Heart left ventricle (tissue), 16 donors: ENCODE data around the gene MCU. TPM values are rescaled to one million over a fixed set of nuclear protein-coding genes. Genes with fewer than 3 reads are reported as not detected.

Source experiments
- ATAC-seq, 4 donors: fragments of 200-7000 bp; cut with Tn5 transposase; one replicate each; pipeline ENCODE4 v1.9.1; 2020 to 2022; ENCODE audit warnings: moderate library complexity in 4 of 4, mild to moderate bottlenecking in 3 of 4, moderate number of reproducible peaks in 1 of 4
- DNase-seq, 5 donors: peaks; one replicate each; pipeline ENCODE4 v3.0.0-alpha.2; 2020
- H3K27ac ChIP-seq, 12 donors: fragments of 200-600 bp; sonication (generic) in 4 of 12; one replicate each; pipeline versions ENCODE4 v1.5.0 to v1.8.0; 2016 to 2022; ENCODE audit warnings: mild to moderate bottlenecking in 2 of 12
- H3K27me3 ChIP-seq, 9 donors: fragments of 200-600 bp; sonication (generic) in 2 of 9; one replicate each; pipeline versions ENCODE4 v1.5.1 to v1.8.0; 2016 to 2022; ENCODE audit warnings: mild to moderate bottlenecking in 3 of 9
- H3K36me3 ChIP-seq, 9 donors: fragments of 200-600 bp; sonication (generic) in 2 of 9; one replicate each; pipeline versions ENCODE4 v1.5.0 to v1.8.0; 2018 to 2022; ENCODE audit warnings: mild to moderate bottlenecking in 2 of 9
- H3K4me1 ChIP-seq, 12 donors: fragments of 200-600 bp; sonication (generic) in 4 of 12; one replicate each; pipeline versions ENCODE4 v1.5.0 to v1.8.0; 2016 to 2022; ENCODE audit warnings: mild to moderate bottlenecking in 3 of 12
- H3K4me3 ChIP-seq, 12 donors: fragments of 200-600 bp; sonication (generic) in 4 of 12; one replicate each; pipeline versions ENCODE4 v1.5.0 to v1.8.0; 2017 to 2022; ENCODE audit warnings: mild to moderate bottlenecking in 9 of 12, moderate library complexity in 4 of 12
- H3K9me3 ChIP-seq, 12 donors: fragments of 200-600 bp; sonication (generic) in 4 of 12; one replicate each; pipeline versions ENCODE4 v1.5.0 to v1.8.0; 2016 to 2022; ENCODE audit warnings: mild to moderate bottlenecking in 1 of 12
- POLR2A ChIP-seq, 2 donors: fragments of 450-650 bp; IDR thresholded peaks; one replicate each; pipeline ENCODE4 v1.6.1; 2017; ENCODE audit warnings: antibody characterized with exemption in 2 of 2, mild to moderate bottlenecking in 2 of 2, moderate library complexity in 2 of 2
- WGBS, 4 donors: extraction: QIAGEN DNeasy Blood & Tissue Kit in 2 of 4; methylation state at CpG; one replicate each; pipeline versions ENCODE4 v1.1.5 to v1.1.7; 2013 to 2018; 5-methylcytosine and 5-hydroxymethylcytosine counted together
- intact Hi-C, 10 donors: fragments of 100-400 bp; cut with DNase I; formaldehyde crosslinking; loops; one replicate each; pipeline versions ENCODE4 v1.11.1 to v1.14.2; 2022
- microRNA-seq, 4 donors: library from miRNA; unstranded; fragments of <30 nt; microRNA quantifications; one replicate each; pipeline versions ENCODE4 to v1.2.0, GENCODE V29; 2017 to 2020
- polyA plus RNA-seq, 2 donors: library from polyadenylated mRNA; stranded (reverse); fragments of 200-250 nt; gene quantifications; one replicate each; pipeline ENCODE4 v1.2.3, GENCODE V29; 2013
- total RNA-seq, 9 donors: library from RNA; depleted of rRNA in 2 of 9; stranded (reverse); fragments of >200 nt in 2 of 9; fragmentation: NEBNext Ultra II Directional in 3 of 9; extraction: Animal tissue kit (Norgen Biotek cat#: 25700) in 3 of 9; gene quantifications; one replicate each; pipeline versions ENCODE4 v1.1.0 to v1.2.4, GENCODE V29; 2016 to 2023
- TF ChIP-seq, protein P1 (sequence below), 12 donors: fragments of 200-600 bp; sonication (generic) in 4 of 12; IDR thresholded peaks; one replicate each; pipeline versions ENCODE4 v1.5.0 to v1.8.0; 2018 to 2022; ENCODE audit warnings: antibody characterized with exemption in 12 of 12, mild to moderate bottlenecking in 5 of 12
- donor health status: ischemic (EF 13 %, LVEDD 7.1; RV severe dilation, severe dysfunction).
- donor health status: healthy with polysubstance abuse.
- donor health status: DM: no; HTN: yes; CAD: no.
- donor health status: DM: no; HTN: no; CAD: no.
- donor health status: ischemic (EF 25% LVEDD 6.9; RV normal size, moderate dysfunction).
- donor health status: ischemic (EF 25% LVEDD 5.7; RV mildly dilated, moderate dysfunction).
- donor health status: healthy.
- donor health status: DM: yes; HTN: yes; CAD: no.
- donor health status: ischemic (EF 35%, LVEDD 5.7; RV mildly dilated, moderate dysfunction).
- donor health status: nonischemic (EF 11% LVEDD 7.7; RV severe dilation, severe dysfunction).
- donor health status: DM: yes; HTN: yes; CAD: no.
- donor health status: PGD.
- donor health status: ischemic (EF 29% LVEDD 5.4; RV normal size, mild dysfunction).
- donor health status: nonischemic (EF 23%, LVEDD 6.1; RV moderate dilation, normal function).

Gene MCU
- total and polyA plus RNA-seq, 11 donors = 11.4 to 16.9 (median 13.6) TPM

DNA sequence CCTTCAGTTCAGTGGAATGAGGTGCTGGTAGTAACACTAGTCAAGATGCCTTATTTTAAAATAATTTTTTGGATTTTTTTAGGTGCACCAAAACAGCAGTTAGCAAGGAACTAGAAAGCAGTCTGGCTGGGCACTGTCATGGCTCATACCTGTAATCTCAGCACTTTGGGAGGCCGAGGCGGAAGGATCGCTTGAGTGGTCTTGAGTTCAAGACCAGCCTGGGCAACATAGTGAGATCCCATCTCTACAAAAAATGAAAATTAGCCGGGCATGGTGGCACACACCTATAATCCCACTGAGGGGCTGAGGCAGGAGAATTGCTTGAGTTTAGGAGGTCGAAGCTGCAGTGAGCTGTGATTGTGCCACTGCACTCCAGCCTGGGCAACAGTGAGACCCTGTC, 236.9 kb downstream of the MCU start:
- Histone ChIP-seq H3K27me3 (no peaks in the 10 kb centered on the region), H3K4me3 (no peak overlapping the region), H3K36me3 (no peaks in the 10 kb centered on the region), H3K9me3 (no peaks in the 10 kb centered on the region), H3K4me1 (no peaks in the 10 kb centered on the region), H3K27ac (no peak overlapping the region)
- intact Hi-C loops = no loop called here
- TF ChIP-seq, protein P1, sequence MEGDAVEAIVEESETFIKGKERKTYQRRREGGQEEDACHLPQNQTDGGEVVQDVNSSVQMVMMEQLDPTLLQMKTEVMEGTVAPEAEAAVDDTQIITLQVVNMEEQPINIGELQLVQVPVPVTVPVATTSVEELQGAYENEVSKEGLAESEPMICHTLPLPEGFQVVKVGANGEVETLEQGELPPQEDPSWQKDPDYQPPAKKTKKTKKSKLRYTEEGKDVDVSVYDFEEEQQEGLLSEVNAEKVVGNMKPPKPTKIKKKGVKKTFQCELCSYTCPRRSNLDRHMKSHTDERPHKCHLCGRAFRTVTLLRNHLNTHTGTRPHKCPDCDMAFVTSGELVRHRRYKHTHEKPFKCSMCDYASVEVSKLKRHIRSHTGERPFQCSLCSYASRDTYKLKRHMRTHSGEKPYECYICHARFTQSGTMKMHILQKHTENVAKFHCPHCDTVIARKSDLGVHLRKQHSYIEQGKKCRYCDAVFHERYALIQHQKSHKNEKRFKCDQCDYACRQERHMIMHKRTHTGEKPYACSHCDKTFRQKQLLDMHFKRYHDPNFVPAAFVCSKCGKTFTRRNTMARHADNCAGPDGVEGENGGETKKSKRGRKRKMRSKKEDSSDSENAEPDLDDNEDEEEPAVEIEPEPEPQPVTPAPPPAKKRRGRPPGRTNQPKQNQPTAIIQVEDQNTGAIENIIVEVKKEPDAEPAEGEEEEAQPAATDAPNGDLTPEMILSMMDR (IDR thresholded peaks at IDR 0.05) = no peak
- TF ChIP-seq POLR2A (IDR thresholded peaks at IDR 0.05) = no peak
- no peak for ATAC-seq
- no peak for DNase-seq
- 91 to 99% (median 95%) methylated on average over 5 of the region's 5 CpGs for WGBS, 4 donors

DNA sequence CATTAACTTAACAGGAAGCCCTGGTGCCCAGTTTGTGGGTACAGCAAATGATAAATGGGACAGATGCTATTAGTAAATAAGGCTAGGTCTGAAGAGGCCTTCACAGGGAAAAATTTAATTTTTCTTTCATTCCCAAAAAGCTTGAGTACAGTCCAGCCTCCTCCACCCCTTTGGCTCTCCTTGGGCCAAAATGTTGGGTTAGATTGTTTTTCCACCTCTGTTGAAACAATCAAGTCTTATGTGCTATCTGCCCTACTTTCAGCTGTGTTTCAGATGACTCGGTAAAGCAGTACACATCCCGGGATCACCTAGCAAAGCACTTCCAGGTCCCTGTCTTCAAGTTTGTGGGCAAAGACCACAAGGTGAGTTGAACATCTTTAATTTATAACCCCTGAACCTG, 238.3 kb downstream of the MCU start:
- 81 to 85% (median 82%) methylated on average over 2 of the region's 2 CpGs for WGBS, 4 donors

DNA sequence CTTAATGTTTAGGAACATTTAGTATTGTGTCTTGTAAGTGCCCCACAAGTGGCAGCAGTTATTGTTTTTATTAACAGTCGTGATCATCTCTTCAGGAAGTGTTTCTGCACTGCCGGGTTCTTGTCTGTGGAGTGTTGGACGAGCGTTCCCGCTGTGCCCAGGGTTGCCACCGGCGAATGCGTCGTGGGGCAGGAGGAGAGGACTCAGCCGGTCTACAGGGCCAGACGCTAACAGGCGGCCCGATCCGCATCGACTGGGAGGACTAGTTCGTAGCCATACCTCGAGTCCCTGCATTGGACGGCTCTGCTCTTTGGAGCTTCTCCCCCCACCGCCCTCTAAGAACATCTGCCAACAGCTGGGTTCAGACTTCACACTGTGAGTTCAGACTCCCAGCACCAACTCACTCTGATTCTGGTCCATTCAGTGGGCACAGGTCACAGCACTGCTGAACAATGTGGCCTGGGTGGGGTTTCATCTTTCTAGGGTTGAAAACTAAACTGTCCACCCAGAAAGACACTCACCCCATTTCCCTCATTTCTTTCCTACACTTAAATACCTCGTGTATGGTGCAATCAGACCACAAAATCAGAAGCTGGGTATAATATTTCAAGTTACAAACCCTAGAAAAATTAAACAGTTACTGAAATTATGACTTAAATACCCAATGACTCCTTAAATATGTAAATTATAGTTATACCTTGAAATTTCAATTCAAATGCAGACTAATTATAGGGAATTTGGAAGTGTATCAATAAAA, 240.5 kb downstream of the MCU start:
- WGBS, 4 donors = 93 to 94% (median 93%) methylated on average over 20 of the region's 20 CpGs
- no peaks in the 10 kb centered on the region for H3K4me1 ChIP-seq
- DNase-seq (no peak), ATAC-seq (no peak)
- H3K36me3 ChIP-seq = no peaks in the 10 kb centered on the region
- TF ChIP-seq POLR2A (IDR thresholded peaks at IDR 0.05) = no peak
- TF ChIP-seq, protein P1 (IDR thresholded peaks at IDR 0.05) = no peak
- no peak overlapping the region for H3K27ac ChIP-seq
- H3K4me3 ChIP-seq = no peak overlapping the region
- H3K27me3 ChIP-seq = no peaks in the 10 kb centered on the region
- H3K9me3 ChIP-seq = no peaks in the 10 kb centered on the region
- intact Hi-C loops = no loop called here

More for the DNA sequence above, 238.3 kb downstream of the MCU start:
- Histone ChIP-seq H3K9me3 (no peaks in the 10 kb centered on the region), H3K27me3 (no peaks in the 10 kb centered on the region), H3K4me3 (no peak overlapping the region), H3K36me3 (no peaks in the 10 kb centered on the region), H3K27ac (no peak overlapping the region), H3K4me1 (no peaks in the 10 kb centered on the region)
- no peak for TF ChIP-seq POLR2A (IDR thresholded peaks at IDR 0.05)
- TF ChIP-seq, protein P1 (IDR thresholded peaks at IDR 0.05) = no peak
- intact Hi-C loops = no loop called here
- DNase-seq = no peak
- ATAC-seq = no peak

DNA sequence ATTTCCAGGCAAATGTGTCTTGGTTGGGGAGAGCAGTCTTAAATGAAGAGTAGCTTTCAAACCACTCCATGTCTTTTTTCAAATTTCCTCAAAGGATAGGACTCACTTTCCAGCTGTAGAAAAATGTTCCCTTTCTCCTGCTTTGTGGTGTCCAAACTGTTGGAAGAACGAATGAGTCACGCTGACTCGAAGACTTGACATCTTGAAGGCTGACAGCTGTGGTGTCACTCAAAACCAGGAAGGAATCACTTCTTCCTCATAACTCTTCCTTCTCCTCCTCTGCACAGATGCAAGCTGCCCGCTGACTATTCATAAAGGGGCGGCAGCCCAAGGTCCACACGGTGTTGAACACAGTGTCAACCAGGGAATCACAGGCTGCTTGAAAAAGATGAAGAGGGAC, 243.4 kb downstream of the MCU start:
- H3K27ac ChIP-seq = no peak overlapping the region
- no peak overlapping the region for H3K4me3 ChIP-seq
- no peaks in the 10 kb centered on the region for H3K4me1 ChIP-seq
- no peaks in the 10 kb centered on the region for H3K9me3 ChIP-seq
- TF ChIP-seq, protein P1 (IDR thresholded peaks at IDR 0.05) = no peak
- no peak for TF ChIP-seq POLR2A (IDR thresholded peaks at IDR 0.05)
- H3K27me3 ChIP-seq = no peaks in the 10 kb centered on the region
- intact Hi-C loops = no loop called here
- 81 to 92% (median 88%) methylated on average over 6 of the region's 6 CpGs for WGBS, 4 donors
- no peaks in the 10 kb centered on the region for H3K36me3 ChIP-seq
- ATAC-seq (no peak), DNase-seq (no peak)

Small RNA genes within 50 kb of the gene (microRNA-seq; reads per million reads assigned to microRNA genes)
- 0 to 1.2 (median 0.10) reads per million in 4 donors for gene MIR4676

Other genes with a start within 250 kb of the MCU start
- 10 to 100 TPM; 38.2 to 54.2 (median 43.6) TPM for gene MICU1, start 66.1 kb upstream of the MCU start, total RNA-seq
- 10 to 100 TPM; 33.3 to 42.6 TPM for gene MICU1, start 66.1 kb upstream of the MCU start, polyA plus RNA-seq
- under 1 TPM in 4 of 9 donors, not detected in 5; 0.16 to 0.53 (median 0.32) TPM for gene OIT3, start 201.6 kb downstream of the MCU start, total RNA-seq
- not detected for gene OIT3, start 201.6 kb downstream of the MCU start, polyA plus RNA-seq